ENCODE data around the gene NINL. TPM values are rescaled to one million over a fixed set of nuclear protein-coding genes. Genes with fewer than 3 reads are reported as not detected.
"Not testable (repeated sequence)": the region's sequence is repeated elsewhere in the genome, so short reads cannot be mapped to it uniquely, and the experiment has no call there.

The NINL gene
- polyA plus RNA-seq (2013, experiment 1 of 2), result 16.6 TPM
- polyA plus RNA-seq (2013, experiment 2 of 2), result 16.0 TPM

DNA sequence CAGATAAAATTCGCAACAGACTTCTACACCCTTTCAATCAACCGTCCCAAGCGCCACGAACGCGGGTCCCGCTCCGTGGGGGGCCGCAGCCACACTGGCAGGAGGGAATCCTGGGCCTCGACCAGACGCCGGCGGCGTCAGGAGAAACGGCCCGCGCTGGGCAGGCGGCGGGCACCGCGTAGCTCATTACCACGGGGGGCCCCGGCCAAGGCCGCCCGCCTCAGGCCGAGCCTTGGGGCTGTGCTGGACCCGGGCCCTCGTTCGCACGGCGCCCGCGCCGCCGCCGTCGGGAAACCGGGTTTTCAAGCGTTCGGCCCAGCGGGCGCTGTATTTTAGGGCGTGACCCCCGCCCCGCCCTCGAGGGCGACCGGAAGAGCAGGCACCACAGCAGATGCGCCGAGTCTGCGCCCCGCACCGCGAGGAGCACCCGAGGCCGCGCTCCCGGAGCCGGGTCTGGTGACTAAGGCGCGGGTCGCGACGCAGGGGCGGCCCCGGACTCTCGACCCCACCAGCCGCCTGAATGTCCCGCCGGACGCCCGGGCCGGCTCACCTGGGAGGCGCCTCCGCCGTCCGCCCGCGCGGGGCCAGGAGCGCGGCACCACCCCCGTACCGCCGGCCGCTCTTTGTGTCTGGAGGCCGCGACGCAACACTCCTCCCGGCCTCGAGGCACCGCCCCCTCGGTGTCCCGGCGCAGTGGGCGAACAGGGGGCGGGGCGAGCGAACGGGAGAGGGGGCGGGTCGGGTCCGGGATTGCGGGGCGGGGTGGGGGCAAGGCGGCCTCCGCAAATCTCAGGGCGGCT is at the start of gene NINL:
Gene NINL, minus strand, starts transcription at position 627 of the 800 bp plus-strand sequence. CDS start 58,944 bp downstream, outside the sequence.
- H2BK5ac ChIP-seq (ENCODE audit: low read length), result peak within 1 kb of the TSS; percentile 39
- WGBS, 2 donors (ENCODE audit: extremely low coverage in 2 of 2, insufficient read length in 2 of 2, insufficient replicate concordance in 1 of 2), result no CpG with 5 or more reads among the region's 108 CpGs
- peak within 1 kb of the TSS; percentile 81 for H2BK15ac ChIP-seq (ENCODE audit: low read length)
- peaks cover 0 to 21% of the 10 kb centered on the region in 2 donors for H3K36me3 ChIP-seq (replicated peaks in 1 of 2; ENCODE audit: control insufficient read depth in 2 of 2, insufficient read depth in 2 of 2, low read length in 2 of 2)
- H4K8ac ChIP-seq (ENCODE audit: low read depth, low read length), result no peak within 1 kb of the TSS
- H3K4me2 ChIP-seq (ENCODE audit: insufficient read depth, low read length, poor library complexity, severe bottlenecking), result peak within 1 kb of the TSS; percentile 66
- peaks cover 2 to 4% of the 10 kb centered on the region in 2 donors for H3K4me1 ChIP-seq (ENCODE audit: control insufficient read depth in 2 of 2, insufficient read depth in 1 of 2, low read depth in 1 of 2, low read length in 2 of 2)
- H3K9me3 ChIP-seq (replicated peaks in 1 of 2; ENCODE audit: control insufficient read depth in 2 of 2, insufficient read depth in 1 of 2, low read depth in 1 of 2, low read length in 2 of 2), result no peaks in the 10 kb centered on the region
- H2AK5ac ChIP-seq (ENCODE audit: low read depth, low read length), result peak within 1 kb of the TSS; percentile 98
- peak within 1 kb of the TSS; percentile 94 for H3K9ac ChIP-seq (ENCODE audit: low read depth, low read length, poor library complexity)
- peak within 1 kb of the TSS; percentile 53 for H3K4ac ChIP-seq (ENCODE audit: low read length)
- peak; percentile 78 for DNase-seq (ENCODE audit: low spot score)
- no peaks in the 10 kb centered on the region for H3K27me3 ChIP-seq (ENCODE audit: control insufficient read depth in 3 of 3, insufficient read depth in 3 of 3, low read depth in 1 of 3, low read length in 3 of 3)
- H3K14ac ChIP-seq (ENCODE audit: low read length), result no peak within 1 kb of the TSS
- H3K18ac ChIP-seq (ENCODE audit: low read length), result peak within 1 kb of the TSS; percentile 99
- H2AFZ ChIP-seq (ENCODE audit: low read length), result peak within 1 kb of the TSS; percentile 97
- H3K27ac ChIP-seq (replicated peaks; ENCODE audit: low read length), result peak within 1 kb of the TSS; percentile 61
- H3K79me1 ChIP-seq (ENCODE audit: low read depth, low read length), result peaks cover 5% of the 10 kb centered on the region
- H4K91ac ChIP-seq (ENCODE audit: low read depth, low read length, poor library complexity), result no peak within 1 kb of the TSS
- H2BK12ac ChIP-seq (ENCODE audit: low read length), result no peak within 1 kb of the TSS
- peak within 1 kb of the TSS; percentile 81 to 98 for H3K4me3 ChIP-seq (ENCODE audit: low read length in 2 of 2)
- no peak within 1 kb of the TSS for H2BK120ac ChIP-seq (ENCODE audit: low read depth, low read length)
- peak within 1 kb of the TSS; percentile 99 for H3K23ac ChIP-seq (ENCODE audit: low read depth, low read length, poor library complexity)

DNA sequence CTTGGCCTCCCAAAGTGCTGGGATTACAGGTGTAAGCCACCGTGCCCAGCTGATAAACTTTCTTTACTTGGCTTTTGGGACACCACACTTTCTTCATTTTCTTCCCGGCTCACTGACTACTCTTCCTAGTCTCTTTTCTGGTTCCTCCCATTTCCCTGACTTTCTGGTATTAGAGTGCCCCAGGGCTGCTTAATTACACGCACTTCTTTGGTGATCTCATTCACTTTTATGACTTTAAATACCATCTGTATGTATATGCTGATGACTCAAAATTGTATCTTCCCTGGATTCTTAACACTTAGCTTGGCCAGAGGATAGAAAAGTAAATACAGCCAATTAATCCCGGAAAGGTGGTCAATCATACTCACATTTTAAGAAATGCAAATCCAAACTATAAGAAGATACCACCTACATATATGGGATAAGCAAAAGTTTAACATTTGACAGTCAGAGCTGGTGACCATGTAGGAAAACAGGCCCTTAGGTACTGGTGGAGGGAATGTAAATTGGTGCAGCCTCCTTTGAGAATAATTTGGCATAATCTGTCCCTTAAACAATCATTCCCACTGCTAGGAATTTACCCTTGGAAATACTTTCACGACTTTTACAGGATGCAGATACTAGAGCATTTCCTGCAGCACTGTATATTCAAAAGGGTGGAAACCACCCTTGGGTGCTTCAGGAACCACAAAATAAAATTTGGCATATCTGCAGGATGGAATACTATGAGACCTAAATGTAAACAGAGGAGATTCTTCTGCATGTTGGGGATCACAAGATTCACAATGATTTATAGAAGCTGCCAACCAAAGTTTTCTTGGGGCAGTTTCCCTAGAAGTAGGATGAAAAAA is 47.8 kb upstream of the NINL start:
- Histone ChIP-seq H2BK15ac (ENCODE audit: low read length) (no peak overlapping the region), H3K79me1 (ENCODE audit: low read depth, low read length) (no peaks in the 10 kb centered on the region), H2BK120ac (ENCODE audit: low read depth, low read length) (no peak overlapping the region), H4K8ac (ENCODE audit: low read depth, low read length) (no peak overlapping the region), H3K36me3 (replicated peaks in 1 of 2; ENCODE audit: control insufficient read depth in 2 of 2, insufficient read depth in 2 of 2, low read length in 2 of 2) (peaks cover 0 to 5% of the 10 kb centered on the region in 2 donors), H3K14ac (ENCODE audit: low read length) (no peak overlapping the region), H3K4me1 (ENCODE audit: control insufficient read depth in 2 of 2, insufficient read depth in 1 of 2, low read depth in 1 of 2, low read length in 2 of 2) (no peaks in the 10 kb centered on the region), H3K27me3 (ENCODE audit: control insufficient read depth in 3 of 3, insufficient read depth in 3 of 3, low read depth in 1 of 3, low read length in 3 of 3) (no peaks in the 10 kb centered on the region), H2AFZ (ENCODE audit: low read length) (no peak overlapping the region), H3K4me3 (ENCODE audit: low read length in 2 of 2) (no peak overlapping the region), H3K4ac (ENCODE audit: low read length) (no peak overlapping the region), H2BK12ac (ENCODE audit: low read length) (no peak overlapping the region), H3K23ac (ENCODE audit: low read depth, low read length, poor library complexity) (no peak overlapping the region), H4K91ac (ENCODE audit: low read depth, low read length, poor library complexity) (no peak overlapping the region), H3K27ac (replicated peaks; ENCODE audit: low read length) (no peak overlapping the region), H3K9me3 (replicated peaks in 1 of 2; ENCODE audit: control insufficient read depth in 2 of 2, insufficient read depth in 1 of 2, low read depth in 1 of 2, low read length in 2 of 2) (peaks cover 3 to 23% of the 10 kb centered on the region in 2 donors), H3K4me2 (ENCODE audit: insufficient read depth, low read length, poor library complexity, severe bottlenecking) (no peak overlapping the region), H3K9ac (ENCODE audit: low read depth, low read length, poor library complexity) (no peak overlapping the region), H2BK5ac (ENCODE audit: low read length) (no peak overlapping the region), H3K18ac (ENCODE audit: low read length) (no peak overlapping the region), H2AK5ac (ENCODE audit: low read depth, low read length) (no peak overlapping the region)
- DNase-seq (ENCODE audit: low spot score), result no peak
- WGBS, 2 donors (ENCODE audit: extremely low coverage in 2 of 2, insufficient read length in 2 of 2, insufficient replicate concordance in 1 of 2), result no CpG with 5 or more reads among the region's 5 CpGs

DNA sequence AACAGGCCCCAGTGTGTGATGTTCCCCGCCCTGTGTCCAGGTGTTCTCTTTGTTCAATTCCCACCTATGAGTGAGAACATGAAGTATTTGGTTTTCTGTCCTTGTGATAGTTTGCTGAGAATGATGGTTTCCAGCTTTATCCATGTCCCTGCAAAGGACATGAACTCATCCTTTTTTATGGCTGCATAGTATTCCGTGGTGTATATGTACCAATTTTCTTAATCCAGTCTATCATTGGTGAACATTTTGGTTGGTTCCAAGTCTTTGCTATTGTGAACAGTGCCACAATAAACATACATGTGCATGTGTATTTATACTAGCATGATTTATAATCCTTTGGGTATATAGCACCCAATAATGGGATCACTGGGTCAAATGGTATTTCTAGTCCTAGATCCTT is 45.3 kb upstream of the NINL start:
- no CpG with 5 or more reads among the region's 2 CpGs for WGBS, 2 donors (ENCODE audit: extremely low coverage in 2 of 2, insufficient read length in 2 of 2, insufficient replicate concordance in 1 of 2)
- H3K4ac ChIP-seq (ENCODE audit: low read length); H3K4me3 ChIP-seq (ENCODE audit: low read length in 2 of 2): not testable (repeated sequence)

More for the DNA sequence above, 45.3 kb upstream of the NINL start:
- not testable (repeated sequence) for H2BK15ac ChIP-seq (ENCODE audit: low read length); H3K23ac ChIP-seq (ENCODE audit: low read depth, low read length, poor library complexity); H3K4me1 ChIP-seq (ENCODE audit: control insufficient read depth in 2 of 2, insufficient read depth in 1 of 2, low read depth in 1 of 2, low read length in 2 of 2); H3K36me3 ChIP-seq (replicated peaks in 1 of 2; ENCODE audit: control insufficient read depth in 2 of 2, insufficient read depth in 2 of 2, low read length in 2 of 2); H2BK5ac ChIP-seq (ENCODE audit: low read length); H3K79me1 ChIP-seq (ENCODE audit: low read depth, low read length); H3K14ac ChIP-seq (ENCODE audit: low read length); H3K4me2 ChIP-seq (ENCODE audit: insufficient read depth, low read length, poor library complexity, severe bottlenecking); H3K9me3 ChIP-seq (replicated peaks in 1 of 2; ENCODE audit: control insufficient read depth in 2 of 2, insufficient read depth in 1 of 2, low read depth in 1 of 2, low read length in 2 of 2); H4K91ac ChIP-seq (ENCODE audit: low read depth, low read length, poor library complexity); H4K8ac ChIP-seq (ENCODE audit: low read depth, low read length); H3K18ac ChIP-seq (ENCODE audit: low read length); H2BK120ac ChIP-seq (ENCODE audit: low read depth, low read length); H3K27ac ChIP-seq (replicated peaks; ENCODE audit: low read length); H3K9ac ChIP-seq (ENCODE audit: low read depth, low read length, poor library complexity); H2AK5ac ChIP-seq (ENCODE audit: low read depth, low read length); DNase-seq (ENCODE audit: low spot score); H3K27me3 ChIP-seq (ENCODE audit: control insufficient read depth in 3 of 3, insufficient read depth in 3 of 3, low read depth in 1 of 3, low read length in 3 of 3); H2AFZ ChIP-seq (ENCODE audit: low read length); H2BK12ac ChIP-seq (ENCODE audit: low read length)

Data from neuronal stem cell (in vitro differentiated cells).